GM19438 (cell line): ENCODE results near the gene ASPG.

Source experiments
- ATAC-seq: cut with Tn5 transposase; IDR thresholded peaks from one replicate; pipeline ENCODE4 v1.9.1; 2021; ENCODE audit warnings: low read depth; ENCODE audit not compliant: unreplicated experiment

Gene ASPG

GRCh38 chr14:104085032-104085888, at the start of gene ASPG:
ASPG (plus strand) TSS chr14:104085700; CDS start chr14:104085771, 71 bp downstream.
- no peak for ATAC-seq

GRCh38 chr14:104036212-104036611, 49.3 kb upstream of the ASPG start:
- no peak for ATAC-seq

GRCh38 chr14:104037074-104037473, 48.4 kb upstream of the ASPG start:
- no peak for ATAC-seq

DNA sequence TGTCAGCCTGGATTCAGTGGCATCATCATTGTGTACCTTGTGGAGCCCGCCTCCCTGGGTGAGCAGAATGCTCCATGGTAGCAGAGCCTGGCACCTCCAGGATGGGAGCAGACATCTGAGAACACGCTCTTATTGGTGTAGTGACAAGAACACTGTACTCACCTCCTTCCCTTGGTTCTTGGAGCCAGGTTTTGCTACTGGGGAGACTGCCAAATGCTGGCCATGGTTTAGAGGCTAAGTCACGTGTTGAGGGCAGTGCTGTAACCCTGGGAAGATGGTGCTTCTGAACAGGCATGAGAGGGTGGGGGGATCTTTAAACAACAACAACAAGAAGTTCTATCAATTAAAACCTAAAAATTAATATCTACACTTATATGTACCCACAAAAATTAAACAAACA, 47.6 kb upstream of the ASPG start:
- no peak for ATAC-seq

GRCh38 chr14:104039214-104039613, 46.3 kb upstream of the ASPG start:
- ATAC-seq = no peak

DNA sequence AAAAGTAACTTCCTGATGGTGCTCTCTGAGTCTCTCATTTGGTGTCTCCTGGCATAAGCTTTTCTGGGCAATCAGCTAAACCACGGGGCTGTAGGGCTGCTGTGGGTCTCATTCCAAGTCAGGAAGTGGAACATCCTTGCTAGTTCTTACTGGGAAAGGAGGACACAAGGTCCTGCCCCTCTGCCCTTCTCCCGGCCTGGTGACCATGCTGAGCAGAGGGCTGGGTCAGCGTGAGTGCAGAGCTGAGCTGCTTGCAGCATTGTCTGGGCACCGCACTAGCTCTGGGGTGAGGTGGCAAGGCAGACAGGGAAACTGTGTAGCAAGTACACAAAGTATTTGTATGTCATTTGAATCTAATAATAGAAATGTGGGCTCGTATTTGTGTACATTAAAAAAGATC, 45.0 kb upstream of the ASPG start:
- ATAC-seq = no peak

DNA sequence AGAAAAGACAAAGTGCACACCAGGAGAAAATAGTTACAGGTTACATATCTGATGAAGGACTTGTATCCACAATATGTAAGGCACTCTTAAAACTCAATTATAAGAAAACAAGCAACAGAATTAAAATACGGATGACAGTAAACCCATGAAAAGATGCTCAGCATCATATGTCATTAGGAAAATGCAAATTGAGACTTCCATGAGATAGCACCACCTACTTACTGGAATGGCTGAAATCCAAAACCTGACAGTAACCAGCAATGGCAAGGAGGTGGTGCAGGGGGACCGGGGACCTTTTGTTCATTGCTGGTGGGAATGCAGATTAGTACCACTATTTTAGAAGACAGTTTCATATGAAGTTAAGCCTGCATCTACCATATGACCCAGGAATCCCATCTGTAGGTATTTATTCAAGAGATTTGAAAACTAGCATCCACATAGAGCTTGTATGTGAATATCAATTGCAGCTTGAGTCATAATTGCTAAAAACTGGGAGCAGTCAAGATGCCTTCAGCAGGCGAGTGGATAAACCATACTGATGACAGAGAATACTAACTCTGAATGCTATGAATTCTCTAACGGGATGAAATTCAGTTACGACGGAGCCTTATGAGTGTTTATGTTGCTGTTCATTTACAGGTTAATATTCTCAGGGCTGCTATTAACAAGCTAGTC, 43.9 kb upstream of the ASPG start:
- ATAC-seq = no peak

- ATAC-seq = no peak
Observed at GRCh38 chr14:104044016-104044415, 41.5 kb upstream of the ASPG start.

DNA sequence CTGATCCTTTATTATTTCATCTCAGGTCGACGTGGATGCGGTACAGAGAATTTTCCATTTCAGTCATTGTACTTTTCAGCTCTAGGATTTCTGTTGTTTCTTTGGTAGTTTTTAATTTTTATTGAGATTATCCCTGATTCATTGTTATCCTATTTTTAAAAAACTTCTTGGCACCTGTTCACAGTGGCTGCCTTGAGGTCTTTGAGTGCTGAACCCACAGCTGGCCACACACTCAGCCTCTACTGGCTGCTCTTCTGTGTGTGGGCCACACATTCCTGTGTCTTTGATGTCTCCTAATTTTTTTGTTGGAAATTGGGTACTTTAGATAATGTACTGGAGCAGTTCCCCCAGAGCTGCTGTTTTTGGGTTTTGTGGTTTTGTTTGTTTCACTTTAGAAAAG, 37.7 kb upstream of the ASPG start:
- no peak for ATAC-seq

GRCh38 chr14:104048758-104049507, 36.6 kb upstream of the ASPG start:
- no peak for ATAC-seq

GRCh38 chr14:104049576-104050240, 35.8 kb upstream of the ASPG start:
- no peak for ATAC-seq

- ATAC-seq = no peak
Observed at GRCh38 chr14:104051092-104051813, 34.2 kb upstream of the ASPG start.

DNA sequence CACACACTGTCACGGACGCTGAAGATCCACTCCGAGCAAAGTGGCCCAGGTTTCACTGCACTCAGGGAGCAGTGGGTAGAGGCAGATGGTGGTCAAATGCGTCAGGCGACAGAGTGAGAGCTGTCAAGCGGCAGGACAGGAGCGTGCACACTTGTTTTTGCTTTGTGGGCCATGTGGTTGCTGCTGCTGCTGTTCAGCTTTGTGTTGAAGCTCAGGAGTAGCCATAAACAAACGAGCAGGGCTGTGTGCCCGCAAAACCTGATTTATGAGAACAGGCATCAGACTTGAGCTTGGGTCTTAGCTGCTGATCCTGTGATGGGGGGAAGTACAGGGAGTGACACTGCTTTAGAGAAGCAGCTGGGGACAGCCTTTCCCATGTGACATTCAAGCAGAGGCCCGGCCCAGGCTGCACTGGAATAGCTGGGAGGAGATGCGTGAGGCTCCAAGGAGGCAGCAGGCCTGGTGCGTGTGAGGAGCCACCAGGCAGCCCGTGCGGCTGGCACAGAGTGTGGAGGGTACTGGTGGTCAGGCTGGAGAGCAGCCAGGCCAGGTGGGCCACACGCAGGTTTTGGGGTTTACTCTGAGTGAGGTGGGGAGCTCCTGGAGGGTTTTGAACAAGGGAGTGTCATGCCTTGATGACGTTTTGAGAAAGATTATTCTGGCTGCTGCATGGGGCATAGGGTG, 31.1 kb upstream of the ASPG start:
- ATAC-seq = no peak

DNA sequence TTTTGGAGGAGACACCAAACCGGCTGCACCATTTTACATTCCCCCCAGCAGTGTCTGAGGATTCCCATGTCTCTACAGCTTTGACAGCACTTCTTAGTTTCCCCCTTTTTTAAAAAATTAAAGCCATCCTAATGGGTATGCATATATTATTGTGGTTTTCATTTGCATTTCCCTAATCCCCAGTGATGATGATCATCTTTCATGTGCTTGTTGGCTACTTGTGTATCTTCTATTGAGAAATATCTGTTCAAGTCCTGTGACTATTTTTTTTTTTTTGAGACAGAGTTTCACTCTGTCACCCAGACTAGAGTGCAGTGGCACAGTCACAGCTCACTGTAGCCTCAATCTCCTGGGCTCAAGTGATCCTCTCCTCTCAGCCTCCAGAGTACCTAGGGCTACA, 23.2 kb upstream of the ASPG start:
- no peak for ATAC-seq

GRCh38 chr14:104064003-104064402, 21.5 kb upstream of the ASPG start:
- no peak for ATAC-seq

DNA sequence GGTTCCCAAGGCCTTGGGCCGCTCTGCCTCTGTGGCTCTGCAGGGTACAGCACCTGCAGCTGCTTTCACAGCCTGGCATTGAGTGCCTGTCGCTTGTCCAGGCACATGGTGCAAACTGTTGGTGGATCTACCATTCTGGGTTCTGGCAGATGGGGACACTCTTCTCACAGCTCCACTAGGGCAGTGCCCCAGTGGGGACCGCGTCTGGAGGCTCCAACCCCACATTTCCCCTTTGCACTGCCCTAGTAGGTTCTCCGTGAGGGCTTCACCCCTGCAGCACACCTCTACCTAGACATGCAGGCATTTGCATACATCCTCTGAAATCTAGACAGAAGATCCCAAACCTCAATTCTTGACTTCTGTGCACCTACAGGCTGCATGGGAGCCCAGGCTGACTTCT, 19.2 kb upstream of the ASPG start:
- ATAC-seq = no peak

DNA sequence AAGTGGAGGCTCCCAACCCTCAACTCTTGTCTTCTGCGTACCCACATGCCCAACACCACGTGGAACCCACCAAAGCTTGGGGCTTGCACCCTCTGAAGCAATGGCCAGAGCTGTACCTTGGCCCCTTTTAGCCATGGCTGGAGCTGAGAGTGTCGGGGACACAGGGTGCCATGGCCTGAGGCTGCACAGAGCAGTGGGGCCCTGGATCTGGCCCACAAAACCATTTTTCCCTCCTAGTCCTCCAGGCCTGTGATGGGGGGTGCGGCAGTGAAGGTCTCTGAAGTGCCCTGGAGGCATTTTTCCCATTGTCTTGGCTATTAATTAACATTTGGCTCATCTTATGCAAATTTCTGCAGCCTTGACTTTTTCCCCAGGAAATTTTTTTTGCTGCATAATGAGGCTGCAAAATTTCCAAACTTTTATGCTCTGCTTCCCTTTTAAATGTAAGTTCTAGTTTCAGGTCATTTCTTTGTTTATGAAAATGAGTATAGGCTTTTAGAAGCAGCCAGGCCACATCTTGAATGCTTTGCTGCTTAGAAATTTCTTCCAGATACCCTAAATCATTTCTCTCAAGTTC, 18.7 kb upstream of the ASPG start:
- ATAC-seq = no peak

- no peak for ATAC-seq
Observed at GRCh38 chr14:104069541-104069940, 16.0 kb upstream of the ASPG start.

GRCh38 chr14:104072586-104072985, 12.9 kb upstream of the ASPG start:
- no peak for ATAC-seq
